ENCODE data around the gene PSMD9. TPM values are rescaled to one million over a fixed set of nuclear protein-coding genes. Genes with fewer than 3 reads are reported as not detected.

PSMD9 gene
- total and polyA plus RNA-seq, 4 donors: 37.2 to 81.8 (median 40.9) TPM

GRCh38 chr12:121903202-121903601 is 14.6 kb downstream of the PSMD9 start:
- DNase-seq (no peak), ATAC-seq (ENCODE audit: low FRiP score) (no peak)
- no peaks in the 10 kb centered on the region for H3K9me3 ChIP-seq (ENCODE audit: control insufficient read depth, low read length)
- no peaks in the 10 kb centered on the region for H3K4me1 ChIP-seq (ENCODE audit: control insufficient read depth in 1 of 2, insufficient read depth in 2 of 2, low read length in 2 of 2)
- intact Hi-C loops (cut with DNase I): no loop called here
- 91% methylated on average over 2 of the region's 2 CpGs for WGBS, 2 donors
- peaks cover 9 to 11% of the 10 kb centered on the region in 2 donors for H3K36me3 ChIP-seq (ENCODE audit: control insufficient read depth in 1 of 2, insufficient read depth in 2 of 2, low read length in 1 of 2)
- H3K4me3 ChIP-seq (ENCODE audit: low read length in 2 of 2): no peak overlapping the region
- no peak overlapping the region for H3K27ac ChIP-seq (ENCODE audit: low read depth in 1 of 2, low read length in 2 of 2)
- no peaks in the 10 kb centered on the region for H3K27me3 ChIP-seq (ENCODE audit: control insufficient read depth in 1 of 2, insufficient read depth in 2 of 2, low read length in 1 of 2)

GRCh38 chr12:121905746-121906145 is 17.2 kb downstream of the PSMD9 start:
- Histone ChIP-seq H3K9me3 (ENCODE audit: control insufficient read depth, low read length) (no peaks in the 10 kb centered on the region), H3K27me3 (ENCODE audit: control insufficient read depth in 1 of 2, insufficient read depth in 2 of 2, low read length in 1 of 2) (no peaks in the 10 kb centered on the region), H3K27ac (ENCODE audit: low read depth in 1 of 2, low read length in 2 of 2) (no peak overlapping the region), H3K36me3 (ENCODE audit: control insufficient read depth in 1 of 2, insufficient read depth in 2 of 2, low read length in 1 of 2) (peaks cover 9 to 12% of the 10 kb centered on the region in 2 donors), H3K4me3 (ENCODE audit: low read length in 2 of 2) (no peak overlapping the region), H3K4me1 (ENCODE audit: control insufficient read depth in 1 of 2, insufficient read depth in 2 of 2, low read length in 2 of 2) (no peaks in the 10 kb centered on the region)
- intact Hi-C loops (cut with DNase I): no loop called here
- no peak for DNase-seq
- no peak for ATAC-seq (ENCODE audit: low FRiP score)
- WGBS, 2 donors: 67 to 68% methylated on average over 4 of the region's 4 CpGs

GRCh38 chr12:121908702-121909101 is 20.1 kb downstream of the PSMD9 start:
- H3K36me3 ChIP-seq (ENCODE audit: control insufficient read depth in 1 of 2, insufficient read depth in 2 of 2, low read length in 1 of 2): peaks cover 3 to 6% of the 10 kb centered on the region in 2 donors
- intact Hi-C loops (cut with DNase I): no loop called here
- WGBS, 2 donors: 72 to 80% methylated on average over 2 of the region's 2 CpGs
- no peaks in the 10 kb centered on the region for H3K4me1 ChIP-seq (ENCODE audit: control insufficient read depth in 1 of 2, insufficient read depth in 2 of 2, low read length in 2 of 2)
- no peaks in the 10 kb centered on the region for H3K27me3 ChIP-seq (ENCODE audit: control insufficient read depth in 1 of 2, insufficient read depth in 2 of 2, low read length in 1 of 2)
- no peak for ATAC-seq (ENCODE audit: low FRiP score)
- no peak overlapping the region for H3K27ac ChIP-seq (ENCODE audit: low read depth in 1 of 2, low read length in 2 of 2)
- DNase-seq: no peak
- H3K4me3 ChIP-seq (ENCODE audit: low read length in 2 of 2): no peak overlapping the region
- H3K9me3 ChIP-seq (ENCODE audit: control insufficient read depth, low read length): no peaks in the 10 kb centered on the region

- WGBS, 2 donors: 94 to 95% methylated on average over 14 of the region's 14 CpGs
- DNase-seq (no peak), ATAC-seq (ENCODE audit: low FRiP score) (no peak)
- no peaks in the 10 kb centered on the region for H3K27me3 ChIP-seq (ENCODE audit: control insufficient read depth in 1 of 2, insufficient read depth in 2 of 2, low read length in 1 of 2)
- peaks cover 0 to 3% of the 10 kb centered on the region in 2 donors for H3K4me1 ChIP-seq (ENCODE audit: control insufficient read depth in 1 of 2, insufficient read depth in 2 of 2, low read length in 2 of 2)
- H3K4me3 ChIP-seq (ENCODE audit: low read length in 2 of 2): no peak overlapping the region
- peaks cover 0 to 9% of the 10 kb centered on the region in 2 donors for H3K36me3 ChIP-seq (ENCODE audit: control insufficient read depth in 1 of 2, insufficient read depth in 2 of 2, low read length in 1 of 2)
- H3K27ac ChIP-seq (ENCODE audit: low read depth in 1 of 2, low read length in 2 of 2): no peak overlapping the region
- no peaks in the 10 kb centered on the region for H3K9me3 ChIP-seq (ENCODE audit: control insufficient read depth, low read length)
- intact Hi-C loops (cut with DNase I): loop anchor here in 1 of 2 donors (10.0 kb wide), 1 partner anchor 213 kb away; no protein-coding TSS in a partner anchor
These were observed 23.4 kb downstream of the PSMD9 start for GRCh38 chr12:121911824-121912585.

GRCh38 chr12:121915841-121916321 is 27.3 kb downstream of the PSMD9 start:
- H3K27ac ChIP-seq (ENCODE audit: low read depth in 1 of 2, low read length in 2 of 2): no peak overlapping the region
- DNase-seq: no peak
- no peak overlapping the region for H3K4me3 ChIP-seq (ENCODE audit: low read length in 2 of 2)
- 67 to 78% methylated on average over 5 of the region's 5 CpGs for WGBS, 2 donors
- no peak for ATAC-seq (ENCODE audit: low FRiP score)
- H3K4me1 ChIP-seq (ENCODE audit: control insufficient read depth in 1 of 2, insufficient read depth in 2 of 2, low read length in 2 of 2): peaks cover 0 to 3% of the 10 kb centered on the region in 2 donors
- H3K36me3 ChIP-seq (ENCODE audit: control insufficient read depth in 1 of 2, insufficient read depth in 2 of 2, low read length in 1 of 2): peaks cover 0 to 4% of the 10 kb centered on the region in 2 donors
- H3K27me3 ChIP-seq (ENCODE audit: control insufficient read depth in 1 of 2, insufficient read depth in 2 of 2, low read length in 1 of 2): no peaks in the 10 kb centered on the region
- no peaks in the 10 kb centered on the region for H3K9me3 ChIP-seq (ENCODE audit: control insufficient read depth, low read length)
- intact Hi-C loops (cut with DNase I): loop anchor here (2.0 to 10.0 kb wide), 5 partner anchors 106 to 209 kb away; partner anchors contain the start of gene BCL7A (in 1 of the 2)

- Histone ChIP-seq H3K4me1 (ENCODE audit: control insufficient read depth in 1 of 2, insufficient read depth in 2 of 2, low read length in 2 of 2) (peaks cover 0 to 3% of the 10 kb centered on the region in 2 donors), H3K27ac (ENCODE audit: low read depth in 1 of 2, low read length in 2 of 2) (peak overlapping the region; percentile 16 to 88), H3K9me3 (ENCODE audit: control insufficient read depth, low read length) (no peaks in the 10 kb centered on the region), H3K27me3 (ENCODE audit: control insufficient read depth in 1 of 2, insufficient read depth in 2 of 2, low read length in 1 of 2) (no peaks in the 10 kb centered on the region), H3K36me3 (ENCODE audit: control insufficient read depth in 1 of 2, insufficient read depth in 2 of 2, low read length in 1 of 2) (peaks cover 0 to 4% of the 10 kb centered on the region in 2 donors), H3K4me3 (ENCODE audit: low read length in 2 of 2) (no peak overlapping the region)
- 35 to 66% methylated on average over 7 of the region's 7 CpGs for WGBS, 2 donors
- intact Hi-C loops (cut with DNase I): loop anchor here (2.0 to 10.0 kb wide), 5 partner anchors 106 to 208 kb away; partner anchors contain the start of gene BCL7A (in 1 of the 2)
- DNase-seq: no peak
- ATAC-seq (ENCODE audit: low FRiP score): no peak
These were observed 28.1 kb downstream of the PSMD9 start for GRCh38 chr12:121916719-121917118.

GRCh38 chr12:121917950-121918678 is 29.5 kb downstream of the PSMD9 start, which contains the start of gene CFAP251:
Gene CFAP251 (plus strand): TSS chr12:121918592. CDS start chr12:121921306, 2,714 bp downstream.
- DNase-seq (peak; percentile 99), ATAC-seq (ENCODE audit: low FRiP score) (peak; percentile 97)
- H3K4me3 ChIP-seq (ENCODE audit: low read length in 2 of 2): peak within 1 kb of the TSS; percentile 1 to 46
- intact Hi-C loops (cut with DNase I): loop anchor here (2.0 to 10.0 kb wide), 5 partner anchors 104 to 207 kb away; partner anchors contain the start of gene BCL7A (in 1 of the 2)
- peaks cover 0 to 3% of the 10 kb centered on the region in 2 donors for H3K4me1 ChIP-seq (ENCODE audit: control insufficient read depth in 1 of 2, insufficient read depth in 2 of 2, low read length in 2 of 2)
- 1 to 2% methylated on average over 35 to 41 of the region's 41 CpGs for WGBS, 2 donors
- no peaks in the 10 kb centered on the region for H3K27me3 ChIP-seq (ENCODE audit: control insufficient read depth in 1 of 2, insufficient read depth in 2 of 2, low read length in 1 of 2)
- H3K36me3 ChIP-seq (ENCODE audit: control insufficient read depth in 1 of 2, insufficient read depth in 2 of 2, low read length in 1 of 2): peaks cover 0 to 4% of the 10 kb centered on the region in 2 donors
- peak within 1 kb of the TSS; percentile 15 to 64 for H3K27ac ChIP-seq (ENCODE audit: low read depth in 1 of 2, low read length in 2 of 2)
- H3K9me3 ChIP-seq (ENCODE audit: control insufficient read depth, low read length): no peaks in the 10 kb centered on the region

GRCh38 chr12:121918679-121919038 is 30.1 kb downstream of the PSMD9 start:
- DNase-seq: no peak
- ATAC-seq (ENCODE audit: low FRiP score): no peak
- Histone ChIP-seq H3K27me3 (ENCODE audit: control insufficient read depth in 1 of 2, insufficient read depth in 2 of 2, low read length in 1 of 2) (no peaks in the 10 kb centered on the region), H3K4me3 (ENCODE audit: low read length in 2 of 2) (peak overlapping the region; percentile 1 to 46), H3K4me1 (ENCODE audit: control insufficient read depth in 1 of 2, insufficient read depth in 2 of 2, low read length in 2 of 2) (peaks cover 0 to 5% of the 10 kb centered on the region in 2 donors), H3K36me3 (ENCODE audit: control insufficient read depth in 1 of 2, insufficient read depth in 2 of 2, low read length in 1 of 2) (peaks cover 0 to 4% of the 10 kb centered on the region in 2 donors), H3K27ac (ENCODE audit: low read depth in 1 of 2, low read length in 2 of 2) (no peak overlapping the region), H3K9me3 (ENCODE audit: control insufficient read depth, low read length) (no peaks in the 10 kb centered on the region)
- 5 to 7% methylated on average over 19 to 22 of the region's 22 CpGs for WGBS, 2 donors
- intact Hi-C loops (cut with DNase I): loop anchor here (5.0 to 10.0 kb wide), 3 partner anchors 104 to 206 kb away; partner anchors contain the start of gene BCL7A (in 1 of the 2)

All from aorta (tissue), 5 donors.